GM12878 (cell line): ENCODE results near the gene ZNF804A.

Experiments used
- CHD4 ChIP-seq: fragments of 200-600 bp; sonication (generic); IDR thresholded peaks from 2 replicates; pipeline ENCODE4 v1.6.1; 2016; ENCODE audit warnings: mild to moderate bottlenecking
- TF ChIP-seq, protein P1 (sequence below), 3 experiments: IDR thresholded peaks in 2 of 3; conservative IDR thresholded peaks in 1 of 3; 2 replicates each; pipeline ENCODE4 v1.5.1; 2011; ENCODE audit warnings: low read depth in 3 of 3, low read length in 3 of 3, mild to moderate bottlenecking in 3 of 3, control low read depth in 2 of 3, moderate library complexity in 2 of 3, inconsistent platforms in 1 of 3, mixed read lengths in 1 of 3; ENCODE audit not compliant: control insufficient read depth in 2 of 3, insufficient read depth in 1 of 3; ENCODE audit errors: extremely low read depth in 1 of 3

- TF ChIP-seq CHD4, result no peak
- TF ChIP-seq, protein P1, sequence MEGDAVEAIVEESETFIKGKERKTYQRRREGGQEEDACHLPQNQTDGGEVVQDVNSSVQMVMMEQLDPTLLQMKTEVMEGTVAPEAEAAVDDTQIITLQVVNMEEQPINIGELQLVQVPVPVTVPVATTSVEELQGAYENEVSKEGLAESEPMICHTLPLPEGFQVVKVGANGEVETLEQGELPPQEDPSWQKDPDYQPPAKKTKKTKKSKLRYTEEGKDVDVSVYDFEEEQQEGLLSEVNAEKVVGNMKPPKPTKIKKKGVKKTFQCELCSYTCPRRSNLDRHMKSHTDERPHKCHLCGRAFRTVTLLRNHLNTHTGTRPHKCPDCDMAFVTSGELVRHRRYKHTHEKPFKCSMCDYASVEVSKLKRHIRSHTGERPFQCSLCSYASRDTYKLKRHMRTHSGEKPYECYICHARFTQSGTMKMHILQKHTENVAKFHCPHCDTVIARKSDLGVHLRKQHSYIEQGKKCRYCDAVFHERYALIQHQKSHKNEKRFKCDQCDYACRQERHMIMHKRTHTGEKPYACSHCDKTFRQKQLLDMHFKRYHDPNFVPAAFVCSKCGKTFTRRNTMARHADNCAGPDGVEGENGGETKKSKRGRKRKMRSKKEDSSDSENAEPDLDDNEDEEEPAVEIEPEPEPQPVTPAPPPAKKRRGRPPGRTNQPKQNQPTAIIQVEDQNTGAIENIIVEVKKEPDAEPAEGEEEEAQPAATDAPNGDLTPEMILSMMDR (IDR thresholded peaks at IDR 0.05 in 2 of 3, conservative IDR thresholded peaks at IDR 0.05 in 1 of 3; ENCODE audit: control insufficient read depth in 2 of 3, extremely low read depth in 1 of 3, insufficient read depth in 1 of 3, low read depth in 3 of 3, low read length in 3 of 3), result no peak
These were observed 167.0 kb downstream of the ZNF804A start for GRCh38 chr2:184765112-184765895.
